Right lobe of liver (tissue), 6 donors: ENCODE results near the gene OVOL2. TPM values are rescaled to one million over a fixed set of nuclear protein-coding genes. Genes with fewer than 3 reads are reported as not detected.

ENCODE experiments used
- ATAC-seq, 4 donors: fragments of 200-7000 bp; cut with Tn5 transposase; one replicate each; pipeline ENCODE4 v1.9.1; 2020; ENCODE audit warnings: mild to moderate bottlenecking in 4 of 4, moderate library complexity in 4 of 4
- DNase-seq, 3 donors: peaks; one replicate each; pipeline ENCODE4 v3.0.0-alpha.2; 2020
- H3K27ac ChIP-seq, 3 donors: fragments of 200-600 bp; one replicate each; pipeline ENCODE4 v1.8.0; 2022
- H3K27me3 ChIP-seq, 2 donors: fragments of 200-600 bp; one replicate each; pipeline ENCODE4 v1.8.0; 2022
- H3K36me3 ChIP-seq, 4 donors: fragments of 200-600 bp; sonication (generic) in 1 of 4; one replicate each; pipeline versions ENCODE4 v1.5.1 to v1.8.0; 2017 to 2022; ENCODE audit warnings: control low read depth in 1 of 4
- H3K4me1 ChIP-seq, 4 donors: fragments of 200-600 bp; sonication (generic) in 1 of 4; one replicate each; pipeline versions ENCODE4 v1.5.1 to v1.8.0; 2017 to 2022; ENCODE audit warnings: control low read depth in 1 of 4
- H3K4me3 ChIP-seq, 3 donors: fragments of 200-600 bp; one replicate each; pipeline ENCODE4 v1.8.0; 2022
- H3K9me3 ChIP-seq, 4 donors: fragments of 200-600 bp; sonication (generic) in 1 of 4; one replicate each; pipeline versions ENCODE4 v1.5.1 to v1.8.0; 2017 to 2022; ENCODE audit warnings: control low read depth in 1 of 4
- POLR2A ChIP-seq: fragments of 450-650 bp; IDR thresholded peaks from one replicate; pipeline ENCODE4 v1.6.1; 2017; ENCODE audit warnings: antibody characterized with exemption, mild to moderate bottlenecking
- WGBS: methylation state at CpG from one replicate; pipeline ENCODE4 v1.1.6; 2018; ENCODE audit warnings: low coverage, low lambda C conversion rate; ENCODE audit not compliant: insufficient coverage; ENCODE audit errors: missing lambda C conversion rate; 5-methylcytosine and 5-hydroxymethylcytosine counted together
- intact Hi-C, 2 donors: fragments of 100-400 bp; cut with DNase I; formaldehyde crosslinking; loops; one replicate each; pipeline versions ENCODE4 v1.11.2 to v1.14.1; 2022
- total RNA-seq, 6 experiments: library from RNA; depleted of rRNA in 2 of 6; stranded (reverse); fragments of >200 nt in 2 of 6; fragmentation: NEBNext Ultra II Directional in 3 of 6; extraction: Animal tissue kit (Norgen Biotek cat#: 25700) in 3 of 6; gene quantifications; one replicate each; pipeline versions ENCODE4 v1.1.0 to v1.2.4, GENCODE V29; 2016 to 2023
- TF ChIP-seq, protein P1 (sequence below), 4 donors: fragments of 200-600 bp in 3 of 4; fragments of 450-650 bp in 1 of 4; IDR thresholded peaks; one replicate each; pipeline versions ENCODE4 v1.5.1 to v1.8.0; 2016 to 2022; ENCODE audit warnings: antibody characterized with exemption in 4 of 4, mild to moderate bottlenecking in 2 of 4
- donor health status: DM: no; HTN: yes; CAD: no.
- donor health status: DM: no; HTN: no; CAD: no.
- donor health status: DM: no; HTN: no; CAD: no.
- donor health status: DM: no; HTN: yes; CAD: no.
- donor health status: DM: no; HTN: yes; CAD: no.

The OVOL2 gene
- total RNA-seq, 6 experiments from 2014 or later: 0.25 TPM; not detected in 5

DNA sequence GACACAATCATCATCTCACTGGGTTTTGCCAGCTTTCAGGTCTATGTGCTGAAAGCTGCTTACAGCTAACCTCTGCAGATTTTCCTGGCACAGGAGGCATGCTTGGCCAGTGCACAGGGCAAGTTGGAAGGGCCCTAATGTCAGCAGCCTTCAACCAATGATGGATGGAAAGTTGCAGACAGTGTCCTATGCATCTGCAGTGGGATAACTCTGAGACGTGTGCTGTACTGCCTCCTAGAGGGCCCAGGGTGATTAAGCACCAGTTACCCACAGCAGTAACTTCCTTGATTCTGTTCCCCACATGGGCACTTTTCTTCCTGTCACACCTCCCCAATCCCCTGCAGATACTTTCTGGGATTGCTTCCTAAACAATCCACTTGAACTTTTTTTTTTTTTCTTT, 38.6 kb downstream of the OVOL2 start:
- no peak overlapping the region for H3K27ac ChIP-seq
- ATAC-seq (peak; percentile 70 to 85 (median 77)), DNase-seq (no peak)
- 0% methylated on average over 1 of the region's 1 CpG for WGBS
- no peaks in the 10 kb centered on the region for H3K27me3 ChIP-seq
- H3K4me1 ChIP-seq: no peaks in the 10 kb centered on the region
- intact Hi-C loops: no loop called here
- TF ChIP-seq, protein P1, sequence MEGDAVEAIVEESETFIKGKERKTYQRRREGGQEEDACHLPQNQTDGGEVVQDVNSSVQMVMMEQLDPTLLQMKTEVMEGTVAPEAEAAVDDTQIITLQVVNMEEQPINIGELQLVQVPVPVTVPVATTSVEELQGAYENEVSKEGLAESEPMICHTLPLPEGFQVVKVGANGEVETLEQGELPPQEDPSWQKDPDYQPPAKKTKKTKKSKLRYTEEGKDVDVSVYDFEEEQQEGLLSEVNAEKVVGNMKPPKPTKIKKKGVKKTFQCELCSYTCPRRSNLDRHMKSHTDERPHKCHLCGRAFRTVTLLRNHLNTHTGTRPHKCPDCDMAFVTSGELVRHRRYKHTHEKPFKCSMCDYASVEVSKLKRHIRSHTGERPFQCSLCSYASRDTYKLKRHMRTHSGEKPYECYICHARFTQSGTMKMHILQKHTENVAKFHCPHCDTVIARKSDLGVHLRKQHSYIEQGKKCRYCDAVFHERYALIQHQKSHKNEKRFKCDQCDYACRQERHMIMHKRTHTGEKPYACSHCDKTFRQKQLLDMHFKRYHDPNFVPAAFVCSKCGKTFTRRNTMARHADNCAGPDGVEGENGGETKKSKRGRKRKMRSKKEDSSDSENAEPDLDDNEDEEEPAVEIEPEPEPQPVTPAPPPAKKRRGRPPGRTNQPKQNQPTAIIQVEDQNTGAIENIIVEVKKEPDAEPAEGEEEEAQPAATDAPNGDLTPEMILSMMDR (IDR thresholded peaks at IDR 0.05): peak; percentile 28 to 52 (median 34)
- no peak for TF ChIP-seq POLR2A
- no peaks in the 10 kb centered on the region for H3K9me3 ChIP-seq
- H3K36me3 ChIP-seq: no peaks in the 10 kb centered on the region
- H3K4me3 ChIP-seq: no peak overlapping the region

DNA sequence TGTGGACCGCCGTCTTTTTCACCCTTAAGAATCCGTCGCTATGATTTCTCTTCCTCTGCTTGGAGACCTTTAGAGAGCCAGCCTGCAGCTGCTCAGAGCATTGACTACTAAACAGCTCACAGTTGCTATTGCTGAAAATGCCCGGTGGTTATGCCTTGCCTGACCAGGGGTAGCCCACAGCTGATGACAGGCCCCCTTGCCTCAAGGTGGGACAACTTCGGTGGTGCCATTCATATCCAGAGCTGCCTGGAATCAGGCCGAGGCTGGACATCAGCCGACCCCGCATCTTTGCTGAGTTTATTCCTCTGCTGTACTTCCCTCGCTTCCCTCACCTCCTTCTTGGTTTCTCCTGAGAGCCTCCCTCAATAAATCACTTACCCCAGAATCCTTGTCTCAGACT, 39.6 kb downstream of the OVOL2 start:
- ATAC-seq (no peak), DNase-seq (no peak)
- intact Hi-C loops: no loop called here
- WGBS: 75% methylated on average over 7 of the region's 10 CpGs
- H3K4me3 ChIP-seq: no peak overlapping the region
- H3K27me3 ChIP-seq: no peaks in the 10 kb centered on the region
- TF ChIP-seq, protein P1 (IDR thresholded peaks at IDR 0.05): no peak
- no peak for TF ChIP-seq POLR2A
- no peaks in the 10 kb centered on the region for H3K4me1 ChIP-seq
- no peaks in the 10 kb centered on the region for H3K9me3 ChIP-seq
- H3K36me3 ChIP-seq: no peaks in the 10 kb centered on the region
- H3K27ac ChIP-seq: no peak overlapping the region

DNA sequence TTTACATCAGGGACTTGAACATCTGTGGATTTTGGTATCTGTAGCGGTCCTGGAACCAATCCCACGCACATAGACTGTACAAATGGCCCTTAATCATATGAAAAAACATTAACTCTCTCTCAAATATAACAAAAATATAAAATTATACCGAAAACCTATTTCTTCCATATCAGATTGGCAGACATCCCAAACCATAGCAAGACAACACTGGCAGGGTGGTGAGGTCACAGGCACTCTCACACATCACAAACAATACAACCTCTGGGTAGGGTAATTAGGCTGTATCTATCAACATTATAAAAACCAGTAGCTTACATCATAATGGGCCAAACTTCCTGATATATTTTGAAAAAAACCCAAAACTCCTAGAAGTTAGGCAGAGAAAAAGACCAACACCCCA, 40.9 kb downstream of the OVOL2 start:
- no peak overlapping the region for H3K27ac ChIP-seq
- intact Hi-C loops: no loop called here
- H3K9me3 ChIP-seq: no peaks in the 10 kb centered on the region
- DNase-seq (no peak), ATAC-seq (no peak)
- no peaks in the 10 kb centered on the region for H3K27me3 ChIP-seq
- H3K36me3 ChIP-seq: no peaks in the 10 kb centered on the region
- H3K4me3 ChIP-seq: no peak overlapping the region
- H3K4me1 ChIP-seq: no peaks in the 10 kb centered on the region
- TF ChIP-seq, protein P1 (IDR thresholded peaks at IDR 0.05): no peak
- TF ChIP-seq POLR2A: no peak
- WGBS: 87% methylated on average over 3 of the region's 3 CpGs

DNA sequence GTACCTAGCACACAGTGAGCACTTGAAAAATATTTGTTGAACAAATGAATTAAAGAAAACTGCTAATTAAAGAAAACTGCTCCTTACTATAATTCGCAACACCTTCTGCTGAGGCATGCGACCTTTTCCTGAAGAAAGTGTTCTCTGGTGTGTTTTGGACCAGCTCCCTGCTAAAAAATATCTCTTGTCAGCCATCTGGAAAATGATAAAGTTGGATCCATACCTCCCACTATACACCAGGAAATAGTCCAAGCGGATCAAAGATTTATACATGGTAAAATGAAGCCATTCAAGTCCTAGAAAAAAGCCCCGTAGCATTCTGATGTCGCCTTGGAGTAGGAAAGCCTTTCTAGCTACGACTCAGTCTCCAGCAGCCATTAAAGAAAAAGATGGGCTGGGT, 43.3 kb downstream of the OVOL2 start:
- Histone ChIP-seq H3K27ac (no peak overlapping the region), H3K4me3 (no peak overlapping the region), H3K36me3 (no peaks in the 10 kb centered on the region), H3K27me3 (no peaks in the 10 kb centered on the region), H3K4me1 (no peaks in the 10 kb centered on the region), H3K9me3 (no peaks in the 10 kb centered on the region)
- DNase-seq (no peak), ATAC-seq (no peak)
- intact Hi-C loops: no loop called here
- 80% methylated on average over 6 of the region's 6 CpGs for WGBS
- TF ChIP-seq POLR2A: no peak
- TF ChIP-seq, protein P1 (IDR thresholded peaks at IDR 0.05): no peak

DNA sequence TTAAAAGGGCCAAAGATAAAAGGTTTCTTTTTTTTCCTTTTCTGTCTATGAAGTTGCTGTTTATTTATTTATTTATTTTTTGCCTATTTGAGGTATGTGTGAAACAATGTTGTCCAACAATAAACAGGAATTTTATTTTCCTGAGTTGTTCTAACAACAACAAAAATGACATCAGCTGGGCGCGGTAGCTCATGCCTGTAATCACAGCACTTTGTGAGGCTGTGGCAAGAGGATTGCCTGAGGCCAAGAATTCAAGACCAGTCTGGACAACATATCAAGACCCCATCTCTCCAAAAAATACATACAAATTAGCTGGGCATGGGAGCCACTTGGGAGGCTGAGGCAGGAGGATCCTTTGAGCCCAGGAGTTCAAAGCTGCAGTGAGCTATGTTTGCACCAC, 44.8 kb downstream of the OVOL2 start:
- H3K4me3 ChIP-seq: no peak overlapping the region
- intact Hi-C loops: no loop called here
- H3K27me3 ChIP-seq: no peaks in the 10 kb centered on the region
- no peak for ATAC-seq
- H3K4me1 ChIP-seq: no peaks in the 10 kb centered on the region
- 100% methylated on average over 2 of the region's 2 CpGs for WGBS
- TF ChIP-seq POLR2A: no peak
- TF ChIP-seq, protein P1 (IDR thresholded peaks at IDR 0.05): no peak
- no peaks in the 10 kb centered on the region for H3K36me3 ChIP-seq
- no peak overlapping the region for H3K27ac ChIP-seq
- DNase-seq: no peak
- no peaks in the 10 kb centered on the region for H3K9me3 ChIP-seq
